ENCODE measurements around the gene COL27A1. TPM values are rescaled to one million over a fixed set of nuclear protein-coding genes. Genes with fewer than 3 reads are reported as not detected.

Gene COL27A1
- total RNA-seq, 3 donors from 2014 or later, result 3.1 to 13.6 (median 4.0) TPM

DNA sequence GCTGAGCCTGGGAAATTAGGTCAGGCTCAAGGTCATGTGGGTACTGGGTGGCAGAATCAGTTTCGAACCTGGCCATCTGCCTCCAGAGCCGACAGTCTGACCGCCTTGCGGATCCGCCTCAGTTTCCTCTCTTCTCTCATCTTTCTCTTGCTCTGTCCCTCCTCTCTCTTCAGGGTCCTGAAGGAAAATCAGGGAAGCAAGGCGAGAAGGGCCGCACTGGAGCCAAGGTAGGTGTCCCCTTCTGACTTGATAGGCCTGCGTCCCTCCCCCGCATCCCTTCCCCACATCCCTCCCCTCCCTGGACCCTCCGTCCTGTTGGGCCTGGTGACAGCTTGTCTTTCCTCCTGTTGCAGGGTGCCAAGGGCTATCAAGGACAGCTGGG is 126.8 kb downstream of the COL27A1 start:
- peak in 2 of 3 donors; percentile 10 to 38 for DNase-seq
- Histone ChIP-seq H3K4me1 (ENCODE audit: low read depth) (no peaks in the 10 kb centered on the region), H3K9me3 (no peaks in the 10 kb centered on the region), H3K4me3 (no peak overlapping the region), H3K36me3 (ENCODE audit: low read depth) (no peaks in the 10 kb centered on the region)
- ATAC-seq, result no peak
- intact Hi-C loops (cut with DNase I, micrococcal nuclease), result no loop called here
- TF ChIP-seq, protein P1, sequence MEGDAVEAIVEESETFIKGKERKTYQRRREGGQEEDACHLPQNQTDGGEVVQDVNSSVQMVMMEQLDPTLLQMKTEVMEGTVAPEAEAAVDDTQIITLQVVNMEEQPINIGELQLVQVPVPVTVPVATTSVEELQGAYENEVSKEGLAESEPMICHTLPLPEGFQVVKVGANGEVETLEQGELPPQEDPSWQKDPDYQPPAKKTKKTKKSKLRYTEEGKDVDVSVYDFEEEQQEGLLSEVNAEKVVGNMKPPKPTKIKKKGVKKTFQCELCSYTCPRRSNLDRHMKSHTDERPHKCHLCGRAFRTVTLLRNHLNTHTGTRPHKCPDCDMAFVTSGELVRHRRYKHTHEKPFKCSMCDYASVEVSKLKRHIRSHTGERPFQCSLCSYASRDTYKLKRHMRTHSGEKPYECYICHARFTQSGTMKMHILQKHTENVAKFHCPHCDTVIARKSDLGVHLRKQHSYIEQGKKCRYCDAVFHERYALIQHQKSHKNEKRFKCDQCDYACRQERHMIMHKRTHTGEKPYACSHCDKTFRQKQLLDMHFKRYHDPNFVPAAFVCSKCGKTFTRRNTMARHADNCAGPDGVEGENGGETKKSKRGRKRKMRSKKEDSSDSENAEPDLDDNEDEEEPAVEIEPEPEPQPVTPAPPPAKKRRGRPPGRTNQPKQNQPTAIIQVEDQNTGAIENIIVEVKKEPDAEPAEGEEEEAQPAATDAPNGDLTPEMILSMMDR (IDR thresholded peaks at IDR 0.05), result no peak

DNA sequence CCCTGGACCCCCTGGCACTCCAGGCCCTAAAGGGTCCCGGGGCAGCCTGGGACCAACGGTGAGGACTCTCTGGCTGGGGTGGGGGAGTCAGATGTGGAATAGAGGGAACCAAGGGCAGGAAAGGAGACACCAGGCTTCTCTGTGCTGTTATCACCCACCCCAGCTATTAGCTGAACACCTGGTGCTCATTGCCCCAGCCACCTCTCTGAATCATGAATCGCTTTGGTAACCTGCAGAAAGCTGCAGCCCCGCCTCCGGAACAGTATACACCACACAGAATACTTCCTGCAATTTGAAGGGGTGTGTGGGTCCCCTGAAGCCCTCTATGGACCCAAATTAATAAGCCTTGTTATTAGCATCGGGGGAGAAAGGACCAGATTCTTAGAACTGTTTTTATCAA is 127.2 kb downstream of the COL27A1 start:
- H3K36me3 ChIP-seq (ENCODE audit: low read depth), result no peaks in the 10 kb centered on the region
- intact Hi-C loops (cut with DNase I, micrococcal nuclease), result no loop called here
- ATAC-seq, result no peak
- no peaks in the 10 kb centered on the region for H3K4me1 ChIP-seq (ENCODE audit: low read depth)
- H3K9me3 ChIP-seq, result no peaks in the 10 kb centered on the region
- no peak overlapping the region for H3K4me3 ChIP-seq
- no peak for DNase-seq
- TF ChIP-seq, protein P1 (IDR thresholded peaks at IDR 0.05), result no peak

GRCh38 chr9:114282926-114283325 is 127.6 kb downstream of the COL27A1 start:
- intact Hi-C loops (cut with DNase I, micrococcal nuclease), result no loop called here
- no peaks in the 10 kb centered on the region for H3K36me3 ChIP-seq (ENCODE audit: low read depth)
- H3K4me3 ChIP-seq, result no peak overlapping the region
- no peaks in the 10 kb centered on the region for H3K9me3 ChIP-seq
- no peaks in the 10 kb centered on the region for H3K4me1 ChIP-seq (ENCODE audit: low read depth)
- peak in 1 of 3 donors; percentile 12 for DNase-seq
- TF ChIP-seq, protein P1 (IDR thresholded peaks at IDR 0.05), result no peak
- ATAC-seq, result no peak

DNA sequence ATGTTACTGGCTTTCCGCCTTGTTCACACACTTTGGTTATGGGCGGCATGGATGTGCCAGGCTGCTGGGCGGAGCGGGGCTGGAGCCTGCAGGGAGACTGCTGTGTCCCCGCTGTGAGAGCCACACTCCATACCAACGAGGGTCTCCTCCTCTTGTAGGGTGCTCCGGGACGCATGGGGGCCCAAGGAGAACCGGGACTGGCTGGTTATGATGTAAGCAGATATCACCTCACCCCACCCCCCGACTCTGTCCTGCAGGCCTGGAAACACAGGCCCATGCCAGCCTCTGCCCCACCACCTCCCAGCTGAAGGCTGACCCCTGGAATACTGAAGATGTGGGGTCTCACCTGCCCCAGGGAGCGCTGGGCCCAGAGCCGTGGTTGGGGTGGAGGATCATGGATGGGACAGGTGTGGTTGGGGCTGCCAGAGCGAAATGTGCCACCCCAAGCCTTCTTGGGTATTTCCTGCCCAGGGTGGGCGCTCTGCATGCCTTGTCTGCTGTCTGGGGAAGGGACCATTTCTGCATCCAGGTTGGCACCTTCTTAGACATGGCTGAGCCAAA is 128.3 kb downstream of the COL27A1 start:
- TF ChIP-seq, protein P1 (IDR thresholded peaks at IDR 0.05), result no peak
- Histone ChIP-seq H3K4me3 (no peak overlapping the region), H3K4me1 (ENCODE audit: low read depth) (no peaks in the 10 kb centered on the region), H3K36me3 (ENCODE audit: low read depth) (no peaks in the 10 kb centered on the region), H3K9me3 (no peaks in the 10 kb centered on the region)
- ATAC-seq (no peak), DNase-seq (peak in 2 of 3 donors; percentile 7 to 29)
- intact Hi-C loops (cut with DNase I, micrococcal nuclease), result no loop called here

DNA sequence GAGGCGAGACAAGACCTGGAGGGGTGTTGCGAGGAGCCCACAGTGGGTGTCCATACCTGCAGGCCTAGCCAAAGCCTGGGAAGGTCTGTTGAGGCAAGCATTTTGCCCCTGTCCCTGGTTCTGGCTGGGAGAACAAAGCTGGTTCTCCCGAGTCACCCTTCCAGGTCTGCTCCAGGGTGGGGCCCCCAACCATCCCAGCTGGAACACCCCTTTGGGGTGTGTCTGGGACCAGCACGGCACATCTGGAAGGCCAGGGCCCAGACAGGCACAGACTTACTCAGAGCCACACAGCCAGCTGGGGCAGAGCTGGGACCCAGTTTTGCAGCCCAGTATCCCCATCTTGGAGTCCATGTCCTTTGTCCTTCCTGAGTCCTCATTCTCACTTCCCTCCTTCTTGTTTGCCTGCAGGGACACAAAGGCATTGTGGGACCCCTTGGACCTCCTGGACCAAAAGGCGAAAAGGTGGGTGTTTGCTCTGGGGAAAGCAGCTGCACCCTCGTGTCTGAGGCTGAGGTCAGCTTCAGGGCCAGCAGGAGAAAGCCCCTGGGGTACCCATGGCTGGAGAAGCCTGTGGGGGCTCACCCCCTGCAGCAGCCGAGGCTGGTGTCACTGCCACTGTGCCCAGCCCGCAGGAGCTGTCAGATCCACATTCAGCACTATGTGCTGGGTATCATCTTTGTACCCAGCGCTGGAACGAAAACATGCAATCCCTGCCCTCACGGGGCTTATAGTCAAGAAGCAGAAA is 129.2 kb downstream of the COL27A1 start:
- TF ChIP-seq, protein P1 (IDR thresholded peaks at IDR 0.05), result no peak
- Histone ChIP-seq H3K4me1 (ENCODE audit: low read depth) (no peaks in the 10 kb centered on the region), H3K36me3 (ENCODE audit: low read depth) (no peaks in the 10 kb centered on the region)

More for the DNA sequence above, 129.2 kb downstream of the COL27A1 start:
- ATAC-seq (no peak), DNase-seq (peak in 1 of 3 donors; percentile 34)
- Histone ChIP-seq H3K9me3 (no peaks in the 10 kb centered on the region), H3K4me3 (no peak overlapping the region)
- intact Hi-C loops (cut with DNase I, micrococcal nuclease), result loop anchor here in 1 of 2 donors (5.0 kb wide), 1 partner anchor 132 kb away; no protein-coding TSS in a partner anchor
